HG03432 (cell line): ENCODE measurements around the gene CADPS.
"Not testable (repeated sequence)": the region's sequence is repeated elsewhere in the genome, so short reads cannot be mapped to it uniquely, and the experiment has no call there.

Source experiments
- ATAC-seq: cut with Tn5 transposase; IDR thresholded peaks from one replicate; pipeline ENCODE4 v1.9.1; 2021; ENCODE audit warnings: mild to moderate bottlenecking, moderate library complexity; ENCODE audit not compliant: unreplicated experiment

CADPS gene

DNA sequence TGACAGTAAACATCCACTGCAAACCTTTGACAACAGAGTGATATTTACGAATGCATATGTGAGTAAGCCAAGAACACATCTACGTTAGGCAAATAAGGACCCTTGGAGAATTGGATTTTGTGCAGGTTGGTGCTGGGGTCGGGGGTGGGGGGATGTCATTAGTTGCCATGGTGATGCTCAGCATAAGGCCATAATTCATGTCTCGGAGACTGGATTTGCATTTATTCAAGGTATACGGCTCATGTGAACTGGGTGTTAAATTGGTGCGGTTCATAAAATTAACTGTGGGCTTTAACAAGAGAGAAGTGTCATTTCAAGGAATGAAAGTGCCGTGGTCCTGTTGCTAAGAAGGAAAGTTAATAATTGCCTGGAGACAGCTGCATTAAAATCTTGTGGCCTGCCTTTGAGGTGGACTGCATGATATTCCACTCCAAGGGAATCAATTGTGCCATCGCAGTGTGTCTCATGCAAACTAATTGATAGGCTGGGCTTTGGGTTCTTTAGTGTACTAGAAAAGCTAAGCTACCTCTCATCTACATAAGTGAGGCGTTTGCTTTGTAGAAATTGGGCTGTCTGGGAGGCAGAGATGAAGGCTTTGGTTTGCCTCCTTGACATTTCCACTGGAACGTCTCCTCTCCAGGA is 273.0 kb downstream of the CADPS start:
- no peak for ATAC-seq

GRCh38 chr3:62601238-62602070 is 273.8 kb downstream of the CADPS start:
- ATAC-seq, result no peak

- ATAC-seq, result no peak
These were observed 275.2 kb downstream of the CADPS start for GRCh38 chr3:62600033-62600432.

- no peak for ATAC-seq
These were observed 277.7 kb downstream of the CADPS start for GRCh38 chr3:62597491-62597890.

GRCh38 chr3:62592408-62592807 is 282.8 kb downstream of the CADPS start:
- ATAC-seq, result peak; percentile 61

DNA sequence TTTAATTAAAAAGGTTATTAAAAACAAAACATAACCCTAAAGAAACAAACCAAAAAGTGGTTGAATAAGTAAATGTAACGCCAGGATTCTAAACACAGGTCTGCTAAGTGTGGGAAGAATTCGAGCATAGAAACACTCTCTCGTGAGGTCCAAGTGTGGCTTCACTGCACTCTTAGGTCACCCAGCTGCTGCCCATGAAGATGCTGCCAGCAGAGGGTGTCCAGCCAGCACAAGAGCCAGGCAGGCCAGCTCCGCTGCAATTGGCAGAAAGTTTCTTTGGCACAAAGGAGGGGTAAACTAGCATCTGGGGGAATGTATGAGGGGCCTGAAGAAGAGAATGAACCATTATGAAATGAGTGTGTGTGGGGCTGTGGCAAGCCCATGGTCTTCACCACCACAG is 286.1 kb downstream of the CADPS start:
- ATAC-seq, result no peak

DNA sequence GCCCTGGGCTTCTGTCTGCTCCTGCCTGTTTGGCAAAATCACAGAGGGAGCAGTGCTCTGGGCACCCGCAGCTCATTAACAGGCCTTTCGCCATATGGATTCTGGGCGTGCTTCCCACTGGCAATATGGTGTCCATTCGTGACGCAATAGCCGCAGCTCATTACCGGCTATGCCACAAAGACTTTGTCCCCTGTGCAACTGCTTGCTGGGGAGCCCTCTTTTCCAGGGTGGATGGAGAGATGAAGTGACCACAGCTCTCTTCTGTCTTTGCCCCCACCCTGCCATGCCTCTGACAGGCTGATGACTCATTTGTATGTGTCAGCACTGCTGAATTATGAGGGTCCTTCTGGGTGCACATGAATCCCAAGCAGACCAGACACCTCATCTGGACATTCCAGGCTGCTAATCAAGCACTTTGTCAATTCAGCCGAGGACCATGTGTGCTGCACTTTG is 287.6 kb downstream of the CADPS start:
- ATAC-seq, result no peak

GRCh38 chr3:62587169-62587568 is 288.0 kb downstream of the CADPS start:
- no peak for ATAC-seq

DNA sequence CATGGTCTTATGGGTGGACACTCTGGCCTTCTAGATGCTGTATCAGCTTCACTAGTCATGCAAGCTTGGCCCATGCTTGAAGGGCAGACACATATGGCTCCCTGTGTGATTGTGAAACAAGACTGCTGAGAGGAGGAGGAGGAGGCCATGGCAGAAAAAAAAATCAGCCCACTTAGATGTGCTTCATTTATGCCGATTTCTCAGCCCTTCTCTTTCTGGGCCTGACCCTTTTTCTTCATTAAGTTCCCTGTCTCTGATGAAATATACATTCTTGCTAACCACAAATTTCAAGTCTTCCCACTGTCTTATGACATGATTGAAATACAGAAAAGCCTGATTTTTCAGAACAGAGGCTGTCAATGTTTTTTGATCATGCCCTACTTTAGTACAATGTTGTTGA is 288.9 kb downstream of the CADPS start:
- ATAC-seq, result no peak

- no peak for ATAC-seq
These were observed 289.4 kb downstream of the CADPS start for GRCh38 chr3:62585861-62586260.

- no peak for ATAC-seq
These were observed 290.6 kb downstream of the CADPS start for GRCh38 chr3:62584636-62585035.

GRCh38 chr3:62582495-62583172 is 292.6 kb downstream of the CADPS start:
- ATAC-seq, result no peak

- not testable (repeated sequence) for ATAC-seq
These were observed 294.7 kb downstream of the CADPS start for GRCh38 chr3:62580485-62580884.

GRCh38 chr3:62577153-62577552 is 298.1 kb downstream of the CADPS start:
- ATAC-seq, result no peak

- ATAC-seq, result no peak
These were observed 300.8 kb downstream of the CADPS start for GRCh38 chr3:62574266-62574898.

- ATAC-seq, result no peak
These were observed 303.3 kb downstream of the CADPS start for GRCh38 chr3:62571916-62572315.

DNA sequence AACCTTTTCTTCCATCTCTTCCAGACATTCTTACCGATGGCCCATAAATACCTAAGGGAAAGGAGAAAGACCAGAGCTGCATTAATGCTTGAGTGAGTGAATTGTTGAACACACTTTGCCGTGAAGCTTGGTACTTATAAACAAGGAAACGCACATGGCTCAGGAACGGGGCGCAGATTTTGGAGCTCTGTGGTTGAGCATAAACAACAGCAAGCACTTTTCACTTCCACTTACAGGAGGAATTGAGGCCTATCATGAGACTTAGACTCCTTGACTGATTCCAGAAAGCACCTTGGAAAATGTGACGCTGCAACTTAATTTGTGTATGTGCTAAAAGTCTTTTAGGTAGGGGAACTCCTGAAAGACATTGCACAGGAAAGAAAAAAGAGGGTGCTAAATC is 304.3 kb downstream of the CADPS start:
- no peak for ATAC-seq

GRCh38 chr3:62569609-62570008 is 305.6 kb downstream of the CADPS start:
- no peak for ATAC-seq

DNA sequence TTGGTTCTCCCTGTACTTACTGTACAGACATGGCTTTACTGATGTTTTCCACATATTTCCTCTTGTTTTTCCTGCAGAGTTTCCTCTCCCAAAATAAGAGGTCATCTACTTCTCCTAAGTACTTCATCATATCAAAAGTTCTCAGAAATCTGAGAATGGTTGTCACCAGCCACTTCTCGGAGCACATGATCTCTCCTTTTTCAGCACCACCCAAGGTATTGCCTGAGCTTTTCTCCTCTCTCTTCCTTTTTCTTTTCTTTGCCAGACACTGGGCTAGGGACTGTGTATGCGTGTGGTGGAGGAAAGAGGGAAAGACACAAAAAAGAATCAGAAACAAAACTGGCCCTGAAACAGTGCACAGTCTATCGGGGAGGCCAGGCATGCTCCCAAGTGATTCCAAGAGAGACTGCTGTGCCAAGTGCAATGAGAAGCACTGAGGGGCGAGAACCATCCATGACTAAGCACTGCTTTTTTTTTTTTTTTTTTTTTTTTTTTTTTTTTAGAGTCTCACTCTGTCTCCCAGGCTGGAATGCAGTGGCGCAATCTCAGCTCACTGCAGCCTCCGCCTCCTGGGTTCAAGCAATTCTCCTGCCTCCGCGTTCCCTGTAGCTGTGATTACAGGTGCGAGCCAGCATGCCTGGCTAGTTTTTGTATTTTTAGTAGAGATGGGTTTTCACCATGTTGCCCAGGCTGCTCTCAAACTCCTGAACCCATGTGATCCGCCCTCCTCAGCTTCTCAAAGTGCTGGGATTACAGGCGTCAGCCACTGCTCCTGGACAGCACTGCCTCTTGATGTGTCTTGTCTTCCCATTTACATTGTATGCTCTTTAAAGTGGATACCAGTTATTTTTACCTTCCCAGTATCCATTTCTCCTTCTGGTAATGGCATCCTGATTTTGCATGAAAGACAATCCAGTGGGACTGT is 307.9 kb downstream of the CADPS start:
- no peak for ATAC-seq

DNA sequence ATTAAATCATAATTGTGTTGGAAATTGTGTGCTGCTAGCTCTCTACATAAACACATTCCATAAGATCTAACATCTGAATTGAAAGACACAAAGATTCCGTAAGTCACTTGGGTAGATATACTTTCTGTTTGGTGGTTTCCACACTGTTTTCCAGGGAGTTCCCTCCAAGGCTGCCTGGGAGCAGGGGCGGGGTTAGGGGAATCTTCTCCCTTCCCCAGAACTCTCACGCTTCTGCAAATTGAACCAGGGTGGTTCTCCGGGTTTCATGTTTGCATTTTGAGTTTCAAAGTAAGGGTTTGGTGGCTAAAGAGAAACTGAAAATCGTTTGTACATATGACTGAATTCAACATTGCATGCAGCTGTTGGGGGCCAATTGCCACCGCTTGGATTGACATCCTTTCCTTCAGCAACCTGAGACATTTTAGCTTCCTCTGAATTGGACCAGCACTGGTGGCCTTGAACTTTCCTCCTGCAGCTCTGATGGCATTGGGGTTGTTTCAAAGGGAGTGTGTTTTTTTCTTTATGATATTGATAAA is 309.1 kb downstream of the CADPS start:
- ATAC-seq, result no peak
